ENCODE measurements around the gene GXYLT1.
"Not testable (repeated sequence)": the region's sequence is repeated elsewhere in the genome, so short reads cannot be mapped to it uniquely, and the experiment has no call there.

The GXYLT1 gene

DNA sequence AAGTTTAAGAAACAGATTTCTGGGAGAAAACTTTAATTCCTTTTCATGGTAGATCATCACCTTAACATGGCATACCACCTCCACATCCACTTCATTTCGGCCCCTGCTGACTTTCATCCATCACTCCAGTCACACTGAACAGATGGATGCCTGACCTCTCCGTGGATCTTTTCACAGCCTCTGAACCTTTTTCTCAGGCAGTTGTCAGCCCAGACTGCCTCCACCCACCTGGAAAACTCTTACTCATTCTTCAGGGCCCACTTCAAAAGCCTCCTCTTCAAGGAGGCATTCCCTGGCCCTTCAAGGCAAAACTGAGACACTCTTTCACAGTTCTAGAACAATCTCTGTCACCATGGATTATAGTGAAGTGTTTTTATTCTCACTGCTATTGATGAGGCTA, 52.9 kb downstream of the GXYLT1 start:
- no peak for DNase-seq

DNA sequence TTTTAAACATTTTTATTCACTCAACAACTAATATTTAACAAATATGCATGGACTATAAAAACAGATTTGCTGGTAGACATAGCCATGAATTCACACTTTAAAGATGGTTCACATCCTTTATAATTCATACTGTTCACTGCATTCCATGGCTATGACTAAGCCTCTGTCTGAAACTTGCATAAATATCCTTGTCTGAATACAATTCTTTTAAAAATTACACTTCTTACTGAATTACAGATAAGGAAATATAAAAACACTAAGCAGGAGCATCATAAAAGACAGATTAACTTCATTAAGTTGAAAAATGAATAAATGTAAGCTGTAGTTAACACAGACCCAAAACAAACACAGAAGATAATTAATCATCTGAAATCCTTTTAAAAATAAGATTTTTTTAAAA, 53.8 kb downstream of the GXYLT1 start:
- DNase-seq, result no peak

DNA sequence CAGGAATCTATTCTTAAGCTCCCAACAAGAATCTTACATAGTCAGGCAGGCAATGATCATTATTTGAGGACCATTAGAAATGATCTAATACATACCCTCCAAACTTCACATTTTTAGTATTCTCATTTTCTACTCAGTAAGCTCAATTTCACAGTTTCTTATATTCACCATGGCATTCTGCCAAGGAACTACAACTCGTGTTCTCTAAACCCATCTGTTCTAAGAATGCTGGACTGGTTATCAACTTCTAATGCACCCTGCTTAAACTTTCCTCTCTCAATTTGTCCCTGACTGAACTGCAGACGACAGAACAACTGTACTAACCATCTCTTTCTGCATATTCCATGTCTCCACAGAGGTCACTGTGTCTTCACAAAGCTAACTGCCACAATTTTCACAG, 58.6 kb downstream of the GXYLT1 start:
- DNase-seq, result no peak

DNA sequence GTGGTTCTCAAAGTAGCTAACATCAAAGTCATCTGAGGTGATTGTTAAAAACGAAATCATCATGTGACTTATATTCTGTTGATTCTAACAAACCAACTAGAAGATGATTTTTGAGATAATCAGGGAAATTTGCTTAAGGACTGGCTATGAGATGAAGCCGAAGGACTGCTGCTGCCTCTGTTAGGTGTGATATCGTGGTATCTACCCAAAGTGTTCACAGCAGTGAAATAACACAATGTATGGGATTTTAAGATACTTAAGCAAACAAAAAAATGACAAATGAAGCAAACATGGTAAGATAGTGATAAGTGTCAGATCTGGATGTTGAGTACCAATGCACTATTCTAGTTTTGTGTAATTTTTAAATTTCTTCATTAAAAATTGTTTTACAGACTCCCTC, 59.1 kb downstream of the GXYLT1 start:
- DNase-seq, result no peak

DNA sequence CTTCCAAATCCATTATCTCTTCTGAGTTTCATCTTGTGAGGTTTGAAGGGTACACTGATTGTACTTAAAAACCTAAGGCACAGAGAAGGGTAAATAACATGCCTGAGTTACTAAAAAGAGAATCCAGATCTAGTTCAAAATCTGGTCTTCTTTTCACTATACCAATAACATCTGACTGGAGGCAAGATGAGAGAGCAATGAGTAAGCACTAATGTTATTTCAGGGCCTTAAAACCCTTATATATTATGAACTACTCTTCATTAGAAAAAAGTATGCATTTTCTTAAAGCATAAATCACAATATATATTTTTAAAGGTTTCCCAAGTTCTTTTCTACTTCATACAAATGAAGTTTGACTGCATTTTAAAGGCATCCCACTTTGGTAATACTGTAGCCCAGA, 60.2 kb downstream of the GXYLT1 start:
- no peak for DNase-seq

DNA sequence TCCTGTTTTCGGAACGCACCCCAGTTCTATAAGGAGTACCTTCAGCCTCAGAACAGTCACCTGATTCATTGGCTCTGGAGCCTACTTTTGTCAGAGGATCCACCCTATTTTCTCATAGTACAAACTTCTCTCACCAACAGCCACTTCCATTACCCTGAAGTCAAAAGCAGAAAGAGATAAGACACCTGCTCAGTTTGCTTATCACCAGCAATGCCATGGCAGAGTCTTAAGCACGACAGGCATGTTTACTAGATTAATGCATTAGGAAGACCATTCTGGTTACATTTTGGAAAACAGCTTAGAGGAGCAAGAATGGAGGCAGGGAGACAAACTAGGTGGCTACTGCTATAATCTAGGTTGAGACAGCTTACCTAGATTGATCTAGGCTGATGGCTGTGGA, 67.7 kb downstream of the GXYLT1 start:
- DNase-seq, result no peak

DNA sequence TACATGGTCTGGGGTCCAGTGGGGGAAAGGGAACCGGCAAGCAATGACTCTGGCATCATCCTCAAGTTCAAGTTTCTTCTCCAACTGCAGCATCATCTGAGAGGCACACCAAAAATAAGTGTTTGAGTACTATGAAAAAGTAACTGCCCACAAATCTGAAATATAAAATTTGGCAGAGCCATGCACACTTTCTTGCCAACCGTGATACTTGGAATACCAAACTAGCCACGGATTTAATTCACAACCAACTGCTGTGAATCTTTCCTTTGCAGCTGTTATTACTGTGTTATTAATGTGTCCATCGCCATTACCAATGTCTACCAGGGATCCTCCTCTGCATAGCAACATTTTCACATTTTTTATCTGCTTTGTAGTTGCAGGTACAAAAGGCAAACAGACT, 74.6 kb downstream of the GXYLT1 start:
- no peak for DNase-seq

DNA sequence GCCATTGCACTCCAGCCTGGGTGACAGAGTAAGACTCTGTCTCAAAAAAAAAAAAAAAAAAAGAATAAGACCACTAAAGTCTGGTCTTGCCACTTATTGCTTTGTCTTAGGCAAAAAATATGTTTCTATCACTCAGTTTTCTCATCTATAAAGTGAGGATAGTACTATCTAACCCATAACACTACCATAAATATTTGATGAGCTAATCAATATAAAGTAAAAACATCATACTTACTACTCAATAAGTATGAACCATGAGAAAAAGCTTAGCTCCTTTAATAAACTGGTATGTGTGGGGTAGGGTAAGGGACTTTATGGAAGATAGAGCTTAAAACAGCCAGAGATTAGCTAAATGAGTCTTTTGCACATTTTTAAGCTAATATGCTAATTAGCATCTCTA, 85.5 kb downstream of the GXYLT1 start:
- DNase-seq, result no peak

DNA sequence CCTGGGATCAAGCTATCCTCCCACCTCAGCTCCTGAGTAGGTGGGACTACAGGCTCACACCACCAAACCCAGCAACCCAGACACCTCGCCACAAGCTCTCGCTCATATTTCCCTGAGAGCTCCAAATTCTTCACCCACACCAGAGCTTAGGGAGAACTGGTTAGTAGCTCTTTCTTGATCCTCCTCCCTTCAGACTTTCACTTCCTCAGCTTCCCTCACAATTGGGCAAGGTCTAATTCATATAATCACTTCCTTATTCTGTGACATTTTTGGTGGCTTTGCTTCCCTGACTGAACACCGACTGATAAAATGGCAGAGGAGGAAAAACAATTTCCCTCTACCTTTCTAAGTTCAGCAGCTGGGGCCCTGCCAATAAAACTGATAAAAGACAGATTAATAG, 88.5 kb downstream of the GXYLT1 start:
- DNase-seq, result no peak

DNA sequence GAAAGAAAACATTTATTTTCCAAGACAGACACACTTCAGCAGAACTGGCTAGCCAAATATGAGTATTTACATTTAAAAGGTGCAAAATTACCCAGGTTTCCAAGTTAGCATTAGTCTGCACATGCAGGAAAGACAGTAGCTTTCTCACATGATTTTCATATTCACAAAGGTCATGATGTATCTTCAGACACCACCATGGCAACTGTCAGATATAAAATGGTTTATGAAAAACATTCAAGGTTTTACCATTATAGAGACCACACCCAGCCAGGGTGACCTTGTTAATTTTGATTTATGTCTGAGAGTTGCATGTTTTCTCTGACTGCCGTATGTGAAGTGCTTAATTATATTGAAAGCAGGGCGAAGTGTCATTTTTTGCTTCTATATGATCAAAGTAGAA, 91.2 kb downstream of the GXYLT1 start:
- DNase-seq, result no peak

DNA sequence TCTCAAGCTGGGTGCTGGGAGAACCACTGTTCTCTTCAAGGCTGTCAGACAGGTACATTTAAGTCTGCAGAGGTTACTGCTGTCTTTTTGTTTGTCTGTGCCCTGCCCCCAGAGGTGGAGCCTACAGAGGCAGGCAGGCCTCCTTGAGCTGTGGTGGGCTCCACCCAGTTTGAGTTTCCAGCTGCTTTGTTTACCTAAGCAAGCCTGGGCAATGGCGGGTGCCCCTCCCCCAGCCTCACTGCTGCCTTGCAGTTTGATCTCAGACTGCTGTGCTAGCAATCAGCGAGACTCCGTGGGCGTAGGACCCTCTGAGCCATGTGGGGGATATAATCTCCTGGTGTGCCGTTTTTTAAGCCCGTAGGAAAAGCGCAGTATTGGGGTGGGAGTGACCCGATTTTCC, 95.7 kb downstream of the GXYLT1 start:
- not testable (repeated sequence) for DNase-seq

DNA sequence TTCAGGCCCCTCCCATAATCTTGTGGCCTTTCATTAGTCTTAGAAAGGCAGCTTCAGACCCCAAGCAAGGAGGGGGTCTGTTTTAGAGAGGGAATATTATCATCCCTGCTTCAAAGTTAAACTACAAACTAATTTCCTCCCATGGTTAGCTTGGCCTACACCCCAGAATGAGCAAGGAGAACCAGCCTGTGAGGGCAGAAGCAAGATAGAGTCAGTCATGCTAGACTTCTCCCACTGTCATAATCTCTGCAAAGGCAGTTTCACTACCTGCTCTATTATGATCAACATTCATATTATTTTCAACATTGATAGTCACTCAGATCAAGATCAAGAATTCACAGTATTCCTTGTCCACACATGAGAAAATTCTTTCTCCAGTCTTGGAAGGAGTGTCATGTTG, 105.1 kb downstream of the GXYLT1 start:
- no peak for DNase-seq

DNA sequence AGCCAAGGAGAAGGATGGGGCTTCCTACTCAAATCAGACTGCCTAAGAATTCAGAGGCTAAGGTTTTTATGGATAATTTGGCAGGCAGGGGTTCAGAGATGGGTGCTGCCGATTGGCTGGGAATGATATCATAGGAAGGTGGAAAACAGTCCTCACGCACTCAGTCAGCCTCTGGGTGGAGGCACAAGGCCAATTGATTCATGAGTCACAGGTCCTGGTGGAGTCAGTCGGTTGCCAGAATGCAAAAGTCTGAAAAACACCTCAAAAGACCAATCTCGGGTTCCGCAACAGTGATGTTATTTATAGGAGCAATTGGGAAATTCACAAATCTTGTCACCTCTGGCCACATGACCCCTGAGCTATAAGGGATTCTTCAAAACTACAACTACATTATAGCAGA, 105.5 kb downstream of the GXYLT1 start:
- DNase-seq, result no peak

DNA sequence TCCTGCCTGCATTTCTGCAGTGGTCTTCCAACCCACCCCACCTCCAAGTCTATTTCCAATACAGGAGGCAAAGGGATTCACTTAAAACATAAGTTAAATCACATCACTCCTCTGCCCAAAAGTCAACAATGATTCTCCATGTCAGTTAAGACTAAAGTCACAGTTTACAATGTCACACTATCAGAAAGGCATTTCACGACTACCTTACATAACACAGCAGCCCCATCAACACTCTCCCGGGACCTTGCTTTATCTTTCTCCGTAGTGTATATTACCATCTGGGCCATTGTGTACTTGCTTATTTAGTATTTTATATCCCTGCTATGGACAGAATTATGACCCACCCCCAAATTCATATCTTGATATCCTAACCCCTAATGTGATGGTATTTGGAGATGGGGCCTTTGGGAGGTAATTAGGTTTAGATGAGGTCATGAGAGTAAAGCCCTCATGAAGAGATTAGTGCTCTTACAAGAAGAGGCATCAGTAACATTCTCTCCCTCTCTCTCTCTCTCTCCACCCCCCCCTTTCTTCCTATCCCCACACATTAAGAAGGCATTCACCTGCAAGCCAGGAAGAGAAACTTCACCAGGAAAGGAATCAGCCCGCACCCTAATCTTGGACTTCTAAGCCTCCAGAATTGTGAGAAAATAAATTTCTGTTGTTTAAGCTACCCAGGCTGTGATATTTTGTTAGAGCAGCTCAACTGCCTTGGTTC, 112.7 kb downstream of the GXYLT1 start:
- DNase-seq, result no peak
